GM12878 (cell line): ENCODE measurements around the gene GFRA1.

Experiments used
- CHD2 ChIP-seq: IDR thresholded peaks from 2 replicates; pipeline ENCODE4 v1.6.1; 2011; ENCODE audit warnings: low read depth, low read length, improper control_type of control experiment, borderline replicate concordance
- EP300 ChIP-seq, 2 experiments: fragments of 150-350 bp in 1 of 2; IDR thresholded peaks; 2 replicates each; pipeline ENCODE4 v1.6.1; 2011 to 2012; ENCODE audit warnings: low read depth in 2 of 2, low read length in 2 of 2, borderline replicate concordance in 1 of 2, improper control_type of control experiment in 1 of 2, inconsistent platforms in 1 of 2; ENCODE audit not compliant: control insufficient read depth in 1 of 2
- ESRRA ChIP-seq: IDR thresholded peaks from 2 replicates; pipeline ENCODE4 v1.6.1; 2012; ENCODE audit warnings: mild to moderate bottlenecking, low read length, improper control_type of control experiment
- NRF1 ChIP-seq: conservative IDR thresholded peaks from 2 replicates; pipeline ENCODE4 v1.6.1; 2011; ENCODE audit warnings: mild to moderate bottlenecking, low read depth, low read length, improper control_type of control experiment
- RAD21 ChIP-seq: IDR thresholded peaks from 2 replicates; pipeline ENCODE4 v1.6.1; 2011; ENCODE audit warnings: mild to moderate bottlenecking, low read depth, low read length, moderate library complexity; ENCODE audit not compliant: insufficient read depth
- RAD51 ChIP-seq: fragments of 450-650 bp; IDR thresholded peaks from 2 replicates; pipeline ENCODE4 v1.6.1; 2016; ENCODE audit warnings: moderate library complexity, mild to moderate bottlenecking, inconsistent platforms
- SREBF2 ChIP-seq: IDR thresholded peaks from 2 replicates; pipeline ENCODE4 v1.6.1; 2012; ENCODE audit warnings: mild to moderate bottlenecking, low read length
- TF ChIP-seq, protein P1 (sequence below), 3 experiments: IDR thresholded peaks in 2 of 3; conservative IDR thresholded peaks in 1 of 3; 2 replicates each; pipeline ENCODE4 v1.5.1; 2011; ENCODE audit warnings: low read depth in 3 of 3, low read length in 3 of 3, mild to moderate bottlenecking in 3 of 3, control low read depth in 2 of 3, moderate library complexity in 2 of 3, inconsistent platforms in 1 of 3, mixed read lengths in 1 of 3; ENCODE audit not compliant: control insufficient read depth in 2 of 3, insufficient read depth in 1 of 3; ENCODE audit errors: extremely low read depth in 1 of 3
- TF ChIP-seq, protein P2 (sequence below): fragments of 450-650 bp; IDR thresholded peaks from 2 replicates; pipeline ENCODE4 v1.6.1; 2017; ENCODE audit warnings: antibody characterized with exemption, mild to moderate bottlenecking, moderate library complexity
- TF ChIP-seq, protein P3 (sequence below): IDR thresholded peaks from 2 replicates; pipeline ENCODE4 v1.6.1; 2012; ENCODE audit warnings: mild to moderate bottlenecking, low read depth, low read length

DNA sequence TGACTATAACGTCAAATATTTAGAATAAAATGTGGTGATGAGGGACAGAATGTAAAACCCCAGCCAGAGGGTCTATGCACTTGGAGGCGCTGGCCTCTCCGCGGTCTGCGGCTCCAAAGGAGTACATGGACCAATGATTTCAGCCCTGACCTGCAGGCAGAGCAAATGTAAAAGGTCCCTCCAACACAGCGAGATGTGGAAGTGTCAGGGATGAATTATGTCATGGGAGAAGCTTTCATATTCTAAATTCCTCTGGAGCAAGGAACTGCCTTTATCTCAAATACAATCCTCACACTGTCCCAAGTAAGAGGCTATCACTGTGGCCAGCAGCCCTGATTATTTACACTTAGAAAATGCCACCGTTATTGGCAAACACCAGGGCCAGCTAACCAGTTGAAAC lies 139.4 kb downstream of the GFRA1 start:
- TF ChIP-seq, protein P1, sequence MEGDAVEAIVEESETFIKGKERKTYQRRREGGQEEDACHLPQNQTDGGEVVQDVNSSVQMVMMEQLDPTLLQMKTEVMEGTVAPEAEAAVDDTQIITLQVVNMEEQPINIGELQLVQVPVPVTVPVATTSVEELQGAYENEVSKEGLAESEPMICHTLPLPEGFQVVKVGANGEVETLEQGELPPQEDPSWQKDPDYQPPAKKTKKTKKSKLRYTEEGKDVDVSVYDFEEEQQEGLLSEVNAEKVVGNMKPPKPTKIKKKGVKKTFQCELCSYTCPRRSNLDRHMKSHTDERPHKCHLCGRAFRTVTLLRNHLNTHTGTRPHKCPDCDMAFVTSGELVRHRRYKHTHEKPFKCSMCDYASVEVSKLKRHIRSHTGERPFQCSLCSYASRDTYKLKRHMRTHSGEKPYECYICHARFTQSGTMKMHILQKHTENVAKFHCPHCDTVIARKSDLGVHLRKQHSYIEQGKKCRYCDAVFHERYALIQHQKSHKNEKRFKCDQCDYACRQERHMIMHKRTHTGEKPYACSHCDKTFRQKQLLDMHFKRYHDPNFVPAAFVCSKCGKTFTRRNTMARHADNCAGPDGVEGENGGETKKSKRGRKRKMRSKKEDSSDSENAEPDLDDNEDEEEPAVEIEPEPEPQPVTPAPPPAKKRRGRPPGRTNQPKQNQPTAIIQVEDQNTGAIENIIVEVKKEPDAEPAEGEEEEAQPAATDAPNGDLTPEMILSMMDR (IDR thresholded peaks at IDR 0.05 in 2 of 3, conservative IDR thresholded peaks at IDR 0.05 in 1 of 3; ENCODE audit: control insufficient read depth in 2 of 3, extremely low read depth in 1 of 3, insufficient read depth in 1 of 3, low read depth in 3 of 3, low read length in 3 of 3) = no peak
- TF ChIP-seq ESRRA (no peak), EP300 (IDR thresholded peaks at IDR 0.05; ENCODE audit: borderline replicate concordance in 1 of 2, control insufficient read depth in 1 of 2, low read depth in 2 of 2, low read length in 2 of 2) (no peak), RAD51 (no peak), RAD21 (no peak), NRF1 (no peak), CHD2 (no peak), SREBF2 (no peak)
- TF ChIP-seq, protein P2, sequence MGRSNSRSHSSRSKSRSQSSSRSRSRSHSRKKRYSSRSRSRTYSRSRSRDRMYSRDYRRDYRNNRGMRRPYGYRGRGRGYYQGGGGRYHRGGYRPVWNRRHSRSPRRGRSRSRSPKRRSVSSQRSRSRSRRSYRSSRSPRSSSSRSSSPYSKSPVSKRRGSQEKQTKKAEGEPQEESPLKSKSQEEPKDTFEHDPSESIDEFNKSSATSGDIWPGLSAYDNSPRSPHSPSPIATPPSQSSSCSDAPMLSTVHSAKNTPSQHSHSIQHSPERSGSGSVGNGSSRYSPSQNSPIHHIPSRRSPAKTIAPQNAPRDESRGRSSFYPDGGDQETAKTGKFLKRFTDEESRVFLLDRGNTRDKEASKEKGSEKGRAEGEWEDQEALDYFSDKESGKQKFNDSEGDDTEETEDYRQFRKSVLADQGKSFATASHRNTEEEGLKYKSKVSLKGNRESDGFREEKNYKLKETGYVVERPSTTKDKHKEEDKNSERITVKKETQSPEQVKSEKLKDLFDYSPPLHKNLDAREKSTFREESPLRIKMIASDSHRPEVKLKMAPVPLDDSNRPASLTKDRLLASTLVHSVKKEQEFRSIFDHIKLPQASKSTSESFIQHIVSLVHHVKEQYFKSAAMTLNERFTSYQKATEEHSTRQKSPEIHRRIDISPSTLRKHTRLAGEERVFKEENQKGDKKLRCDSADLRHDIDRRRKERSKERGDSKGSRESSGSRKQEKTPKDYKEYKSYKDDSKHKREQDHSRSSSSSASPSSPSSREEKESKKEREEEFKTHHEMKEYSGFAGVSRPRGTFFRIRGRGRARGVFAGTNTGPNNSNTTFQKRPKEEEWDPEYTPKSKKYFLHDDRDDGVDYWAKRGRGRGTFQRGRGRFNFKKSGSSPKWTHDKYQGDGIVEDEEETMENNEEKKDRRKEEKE = no peak
- TF ChIP-seq, protein P3, sequence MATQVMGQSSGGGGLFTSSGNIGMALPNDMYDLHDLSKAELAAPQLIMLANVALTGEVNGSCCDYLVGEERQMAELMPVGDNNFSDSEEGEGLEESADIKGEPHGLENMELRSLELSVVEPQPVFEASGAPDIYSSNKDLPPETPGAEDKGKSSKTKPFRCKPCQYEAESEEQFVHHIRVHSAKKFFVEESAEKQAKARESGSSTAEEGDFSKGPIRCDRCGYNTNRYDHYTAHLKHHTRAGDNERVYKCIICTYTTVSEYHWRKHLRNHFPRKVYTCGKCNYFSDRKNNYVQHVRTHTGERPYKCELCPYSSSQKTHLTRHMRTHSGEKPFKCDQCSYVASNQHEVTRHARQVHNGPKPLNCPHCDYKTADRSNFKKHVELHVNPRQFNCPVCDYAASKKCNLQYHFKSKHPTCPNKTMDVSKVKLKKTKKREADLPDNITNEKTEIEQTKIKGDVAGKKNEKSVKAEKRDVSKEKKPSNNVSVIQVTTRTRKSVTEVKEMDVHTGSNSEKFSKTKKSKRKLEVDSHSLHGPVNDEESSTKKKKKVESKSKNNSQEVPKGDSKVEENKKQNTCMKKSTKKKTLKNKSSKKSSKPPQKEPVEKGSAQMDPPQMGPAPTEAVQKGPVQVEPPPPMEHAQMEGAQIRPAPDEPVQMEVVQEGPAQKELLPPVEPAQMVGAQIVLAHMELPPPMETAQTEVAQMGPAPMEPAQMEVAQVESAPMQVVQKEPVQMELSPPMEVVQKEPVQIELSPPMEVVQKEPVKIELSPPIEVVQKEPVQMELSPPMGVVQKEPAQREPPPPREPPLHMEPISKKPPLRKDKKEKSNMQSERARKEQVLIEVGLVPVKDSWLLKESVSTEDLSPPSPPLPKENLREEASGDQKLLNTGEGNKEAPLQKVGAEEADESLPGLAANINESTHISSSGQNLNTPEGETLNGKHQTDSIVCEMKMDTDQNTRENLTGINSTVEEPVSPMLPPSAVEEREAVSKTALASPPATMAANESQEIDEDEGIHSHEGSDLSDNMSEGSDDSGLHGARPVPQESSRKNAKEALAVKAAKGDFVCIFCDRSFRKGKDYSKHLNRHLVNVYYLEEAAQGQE = no peak
